GM04503 (cell line): ENCODE results near the gene AKAP11.
"Not testable (repeated sequence)": the region's sequence is repeated elsewhere in the genome, so short reads cannot be mapped to it uniquely, and the experiment has no call there.

Experiments
- DNase-seq: peaks from one replicate; pipeline ENCODE4 v3.0.0-alpha.2; 2012; ENCODE audit warnings: low read depth

Gene AKAP11

GRCh38 chr13:42272115-42272803 lies at the start of gene AKAP11:
Gene AKAP11 (plus strand): TSS chr13:42272152. CDS start chr13:42286349, 14,197 bp downstream.
- DNase-seq = no peak

GRCh38 chr13:42223681-42224080 lies 48.3 kb upstream of the AKAP11 start:
- no peak for DNase-seq

GRCh38 chr13:42225051-42225450 lies 46.9 kb upstream of the AKAP11 start:
- no peak for DNase-seq

GRCh38 chr13:42226759-42227158 lies 45.2 kb upstream of the AKAP11 start:
- DNase-seq = not testable (repeated sequence)

- DNase-seq = no peak
Measured at GRCh38 chr13:42228527-42228926, 43.4 kb upstream of the AKAP11 start.

GRCh38 chr13:42229287-42229686 lies 42.7 kb upstream of the AKAP11 start:
- DNase-seq = no peak

- DNase-seq = no peak
Measured at GRCh38 chr13:42232671-42233070, 39.3 kb upstream of the AKAP11 start.

- DNase-seq = no peak
Measured at GRCh38 chr13:42233726-42234125, 38.2 kb upstream of the AKAP11 start.

- DNase-seq = no peak
Measured at GRCh38 chr13:42239161-42239560, 32.8 kb upstream of the AKAP11 start.

GRCh38 chr13:42239644-42240043 lies 32.3 kb upstream of the AKAP11 start:
- DNase-seq = no peak

GRCh38 chr13:42246541-42246940 lies 25.4 kb upstream of the AKAP11 start:
- DNase-seq = no peak

- no peak for DNase-seq
Measured at GRCh38 chr13:42247883-42248282, 24.1 kb upstream of the AKAP11 start.

GRCh38 chr13:42255886-42256285 lies 16.1 kb upstream of the AKAP11 start:
- DNase-seq = no peak

- DNase-seq = no peak
Measured at GRCh38 chr13:42258747-42259146, 13.2 kb upstream of the AKAP11 start.

- DNase-seq = no peak
Measured at GRCh38 chr13:42259515-42259914, 12.4 kb upstream of the AKAP11 start.

GRCh38 chr13:42260903-42261654 lies 10.9 kb upstream of the AKAP11 start:
- no peak for DNase-seq

GRCh38 chr13:42266473-42266872 lies 5.5 kb upstream of the AKAP11 start:
- DNase-seq = no peak

- DNase-seq = no peak
Measured at GRCh38 chr13:42270160-42270856, 1.6 kb upstream of the AKAP11 start.

GRCh38 chr13:42270857-42271215 lies 1.1 kb upstream of the AKAP11 start:
- DNase-seq = no peak

GRCh38 chr13:42271337-42272114 lies 426 bp upstream of the AKAP11 start:
- peak; percentile 91 for DNase-seq

- no peak for DNase-seq
Measured at GRCh38 chr13:42272804-42273175, 838 bp downstream of the AKAP11 start.

- DNase-seq = no peak
Measured at GRCh38 chr13:42274386-42275097, 2.6 kb downstream of the AKAP11 start.
